K562 (cell line): Measurements from ENCODE around the gene ANKRD10.

Experiments
- CEBPB ChIP-seq: fragments of 450-650 bp; IDR thresholded peaks from 2 replicates; pipeline ENCODE4 v1.6.1; 2016; ENCODE audit warnings: missing genetic modification characterization, missing compliant biosample characterization
- CTCF ChIP-seq, 3 experiments: IDR thresholded peaks in 2 of 3; conservative IDR thresholded peaks in 1 of 3; 2 replicates each; pipeline ENCODE4 v1.5.1; 2011 to 2012; ENCODE audit warnings: low read length in 3 of 3, mild to moderate bottlenecking in 3 of 3, control low read depth in 2 of 3, improper control_type of control experiment in 1 of 3, inconsistent platforms in 1 of 3, low read depth in 1 of 3, mixed read lengths in 1 of 3, moderate library complexity in 1 of 3; ENCODE audit not compliant: insufficient read depth in 2 of 3
- GABPA ChIP-seq: fragments of 200-800 bp; sonication (Bioruptor generic); conservative IDR thresholded peaks from 2 replicates; pipeline ENCODE4 v1.6.1; 2016; ENCODE audit warnings: low read depth, missing genetic modification characterization, missing compliant biosample characterization
- ILF3 ChIP-seq: fragments of 450-650 bp; IDR thresholded peaks from 2 replicates; pipeline ENCODE4 v1.6.1; 2018; ENCODE audit warnings: antibody characterized with exemption, mild to moderate bottlenecking, moderate library complexity, borderline replicate concordance
- IRF9 ChIP-seq: fragments of 450-650 bp; IDR thresholded peaks from 2 replicates; pipeline ENCODE4 v1.6.1; 2016; ENCODE audit warnings: missing biosample characterization, missing genetic modification characterization
- MTA1 ChIP-seq: fragments of 450-650 bp; IDR thresholded peaks from 2 replicates; pipeline ENCODE4 v1.6.1; 2017; ENCODE audit warnings: borderline replicate concordance
- SMAD4 ChIP-seq: fragments of 250-450 bp; sonication (Bioruptor Pico); conservative IDR thresholded peaks from 2 replicates; pipeline ENCODE4 v1.8.0; 2021; ENCODE audit warnings: inconsistent platforms, mild to moderate bottlenecking, moderate library complexity
- ZFP36 ChIP-seq: fragments of 150-350 bp; IDR thresholded peaks from 2 replicates; pipeline ENCODE4 v1.6.1; 2018; ENCODE audit warnings: low read length, low read depth; ENCODE audit not compliant: partially characterized antibody

GRCh38 chr13:110829486-110829885 is 85.4 kb downstream of the ANKRD10 start:
- TF ChIP-seq CTCF (IDR thresholded peaks at IDR 0.05 in 2 of 3, conservative IDR thresholded peaks at IDR 0.05 in 1 of 3; ENCODE audit: insufficient read depth in 2 of 3, low read depth in 1 of 3, low read length in 3 of 3) (no peak), SMAD4 (no peak), ZFP36 (no peak), CEBPB (tag) (no peak), GABPA (tag) (no peak), IRF9 (tag) (no peak), MTA1 (no peak), ILF3 (no peak)
